HG03135 (cell line): ENCODE results near the gene INPP4B.
"Not testable (repeated sequence)": the region's sequence is repeated elsewhere in the genome, so short reads cannot be mapped to it uniquely, and the experiment has no call there.

Source experiments
- ATAC-seq: cut with Tn5 transposase; IDR thresholded peaks from one replicate; pipeline ENCODE4 v1.9.1; 2021; ENCODE audit warnings: mild to moderate bottlenecking, moderate library complexity; ENCODE audit not compliant: unreplicated experiment

Gene INPP4B

GRCh38 chr4:142826503-142827241, 19.4 kb downstream of the INPP4B start:
- no peak for ATAC-seq

- no peak for ATAC-seq
Observed at GRCh38 chr4:142824368-142824767, 21.7 kb downstream of the INPP4B start.

- no peak for ATAC-seq
Observed at GRCh38 chr4:142823796-142824195, 22.3 kb downstream of the INPP4B start.

GRCh38 chr4:142818476-142818875, 27.6 kb downstream of the INPP4B start:
- no peak for ATAC-seq

- no peak for ATAC-seq
Observed at GRCh38 chr4:142818031-142818430, 28.1 kb downstream of the INPP4B start.

- no peak for ATAC-seq
Observed at GRCh38 chr4:142817442-142817841, 28.7 kb downstream of the INPP4B start.

GRCh38 chr4:142815834-142816233, 30.3 kb downstream of the INPP4B start:
- no peak for ATAC-seq

GRCh38 chr4:142813388-142813787, 32.7 kb downstream of the INPP4B start:
- no peak for ATAC-seq

- ATAC-seq: no peak
Observed at GRCh38 chr4:142812091-142812490, 34.0 kb downstream of the INPP4B start.

- ATAC-seq: no peak
Observed at GRCh38 chr4:142811034-142811433, 35.1 kb downstream of the INPP4B start.

GRCh38 chr4:142809559-142809958, 36.5 kb downstream of the INPP4B start:
- no peak for ATAC-seq

- not testable (repeated sequence) for ATAC-seq
Observed at GRCh38 chr4:142803879-142804278, 42.2 kb downstream of the INPP4B start.

GRCh38 chr4:142801966-142802365, 44.1 kb downstream of the INPP4B start:
- ATAC-seq: no peak

- no peak for ATAC-seq
Observed at GRCh38 chr4:142781114-142781513, 65.0 kb downstream of the INPP4B start.

- no peak for ATAC-seq
Observed at GRCh38 chr4:142778900-142779299, 67.2 kb downstream of the INPP4B start.

GRCh38 chr4:142778430-142778829, 67.7 kb downstream of the INPP4B start:
- ATAC-seq: no peak

- no peak for ATAC-seq
Observed at GRCh38 chr4:142777045-142777743, 68.9 kb downstream of the INPP4B start.

- no peak for ATAC-seq
Observed at GRCh38 chr4:142776026-142776425, 70.1 kb downstream of the INPP4B start.

- no peak for ATAC-seq
Observed at GRCh38 chr4:142773505-142773904, 72.6 kb downstream of the INPP4B start.

- ATAC-seq: no peak
Observed at GRCh38 chr4:142762280-142762679, 83.8 kb downstream of the INPP4B start.

- no peak for ATAC-seq
Observed at GRCh38 chr4:142752202-142752786, 93.8 kb downstream of the INPP4B start.
